ENCODE measurements around the gene RARA. TPM values are rescaled to one million over a fixed set of nuclear protein-coding genes. Genes with fewer than 3 reads are reported as not detected.
"Not testable (repeated sequence)": the region's sequence is repeated elsewhere in the genome, so short reads cannot be mapped to it uniquely, and the experiment has no call there.

The RARA gene
- total RNA-seq, 2 donors from 2014 or later, result 22.7 to 27.6 TPM

DNA sequence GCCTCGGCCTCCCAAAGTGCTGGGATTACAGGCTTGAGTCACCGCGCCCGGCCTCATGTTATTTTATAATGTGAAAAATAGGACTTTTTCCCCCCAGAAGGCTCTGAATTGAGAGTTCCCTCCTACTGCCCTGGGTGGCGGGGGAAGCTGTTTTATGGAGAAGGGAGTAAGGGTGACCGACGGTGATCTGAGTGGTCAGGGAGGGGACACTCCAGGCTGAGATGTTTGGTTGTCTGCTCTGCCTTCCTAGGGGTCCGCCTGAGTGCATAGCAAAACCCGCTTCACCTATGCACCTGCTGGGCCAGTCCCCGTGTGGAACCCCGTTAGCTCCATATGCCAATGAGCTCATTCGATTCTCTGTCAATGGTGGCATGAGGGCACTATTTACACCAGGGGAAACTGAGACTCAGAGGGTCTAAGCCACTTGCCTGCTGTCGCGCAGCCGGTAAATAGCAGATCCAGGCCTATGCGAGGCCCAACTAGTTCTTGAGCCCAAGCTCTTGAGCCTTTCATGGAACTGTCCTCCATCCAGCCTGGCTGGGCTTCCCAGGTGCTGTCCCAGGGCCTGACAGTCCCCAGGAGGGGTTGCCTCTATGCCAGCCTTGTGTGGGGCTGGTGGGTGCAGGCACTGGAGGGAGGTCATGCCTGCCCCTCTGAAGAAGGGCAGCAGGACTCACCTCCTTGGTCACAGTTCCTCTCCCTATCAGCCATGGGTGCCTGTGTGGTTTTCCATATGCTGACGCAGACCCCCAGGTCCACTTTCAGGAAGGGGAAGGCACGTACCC lies 57.3 kb downstream of the RARA start:
- H3K27me3 Mint-ChIP-seq (ENCODE audit: insufficient read depth), result peaks cover 32% of the 10 kb centered on the region
- H3K9me3 Mint-ChIP-seq, result peaks cover 4% of the 10 kb centered on the region
- H3K27ac Mint-ChIP-seq, result no peak overlapping the region
- H3K36me3 ChIP-seq (ENCODE audit: control insufficient read depth, insufficient read depth, low read length), result no peaks in the 10 kb centered on the region
- peaks cover 5% of the 10 kb centered on the region for H3K4me1 Mint-ChIP-seq
- no peaks in the 10 kb centered on the region for H3K9me3 ChIP-seq (ENCODE audit: control insufficient read depth, low read length)
- H3K36me3 Mint-ChIP-seq (ENCODE audit: low read depth), result no peaks in the 10 kb centered on the region
- H3K27ac ChIP-seq (ENCODE audit: low read depth, low read length), result no peak overlapping the region
- no peak for TF ChIP-seq CTCF (conservative IDR thresholded peaks at IDR 0.05)
- DNase-seq, result no peak
- H3K4me3 ChIP-seq (ENCODE audit: low read length), result no peak overlapping the region
- H3K9ac ChIP-seq (ENCODE audit: extremely low read depth, low read length, poor library complexity, severe bottlenecking), result no peak overlapping the region
- H3K4me1 ChIP-seq (ENCODE audit: control insufficient read depth, insufficient read depth, low read length), result no peaks in the 10 kb centered on the region
- 93 to 98% methylated on average over 10 to 18 of the region's 18 CpGs for WGBS, 2 experiments (ENCODE audit: insufficient coverage in 1 of 2, insufficient read length in 1 of 2)
- peaks cover 15% of the 10 kb centered on the region for H3K27me3 ChIP-seq (ENCODE audit: control insufficient read depth, insufficient read depth, low read length, poor library complexity, severe bottlenecking)
- no peak overlapping the region for H3K4me3 Mint-ChIP-seq

GRCh38 chr17:40366861-40367518 lies 58.0 kb downstream of the RARA start:
- H3K9me3 Mint-ChIP-seq, result peaks cover 9% of the 10 kb centered on the region
- WGBS, 2 experiments (ENCODE audit: insufficient coverage in 1 of 2, insufficient read length in 1 of 2), result 80 to 86% methylated on average over 8 to 17 of the region's 17 CpGs
- H3K9ac ChIP-seq (ENCODE audit: extremely low read depth, low read length, poor library complexity, severe bottlenecking), result no peak overlapping the region
- H3K27me3 ChIP-seq (ENCODE audit: control insufficient read depth, insufficient read depth, low read length, poor library complexity, severe bottlenecking), result peaks cover 15% of the 10 kb centered on the region
- no peak overlapping the region for H3K4me3 ChIP-seq (ENCODE audit: low read length)
- no peaks in the 10 kb centered on the region for H3K9me3 ChIP-seq (ENCODE audit: control insufficient read depth, low read length)
- DNase-seq, result peak; percentile 59
- no peaks in the 10 kb centered on the region for H3K36me3 ChIP-seq (ENCODE audit: control insufficient read depth, insufficient read depth, low read length)
- no peak overlapping the region for H3K4me3 Mint-ChIP-seq
- no peak overlapping the region for H3K27ac Mint-ChIP-seq
- H3K4me1 ChIP-seq (ENCODE audit: control insufficient read depth, insufficient read depth, low read length), result no peaks in the 10 kb centered on the region
- no peak overlapping the region for H3K27ac ChIP-seq (ENCODE audit: low read depth, low read length)
- no peaks in the 10 kb centered on the region for H3K36me3 Mint-ChIP-seq (ENCODE audit: low read depth)
- peaks cover 1% of the 10 kb centered on the region for H3K4me1 Mint-ChIP-seq
- H3K27me3 Mint-ChIP-seq (ENCODE audit: insufficient read depth), result peaks cover 27% of the 10 kb centered on the region
- TF ChIP-seq CTCF (conservative IDR thresholded peaks at IDR 0.05), result no peak

DNA sequence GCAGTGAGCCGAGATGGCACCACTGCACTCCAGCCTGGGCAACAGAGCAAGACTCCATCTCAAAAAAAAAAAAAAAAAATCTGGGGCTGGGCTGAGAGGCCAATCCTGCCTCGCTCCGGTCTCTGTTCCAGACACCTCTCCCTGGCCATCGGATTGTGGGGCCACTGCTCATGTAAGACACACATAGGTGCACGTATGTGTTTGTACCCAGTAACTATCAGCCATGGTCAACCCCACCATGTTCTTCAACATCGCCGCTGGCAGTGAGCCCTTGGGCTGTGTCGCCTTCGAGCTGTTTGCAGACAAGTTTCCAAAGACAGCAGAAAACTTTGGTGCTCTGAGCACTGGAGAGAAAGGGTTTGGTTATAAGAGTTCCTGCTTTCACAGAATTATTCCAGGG lies 58.7 kb downstream of the RARA start:
- DNase-seq, H3K27ac Mint-ChIP-seq: not testable (repeated sequence)
- 92 to 94% methylated on average over 4 to 9 of the region's 9 CpGs for WGBS, 2 experiments (ENCODE audit: insufficient coverage in 1 of 2, insufficient read length in 1 of 2)

More for the DNA sequence above, 58.7 kb downstream of the RARA start:
- H3K36me3 Mint-ChIP-seq (ENCODE audit: low read depth); H3K27ac ChIP-seq (ENCODE audit: low read depth, low read length); H3K9me3 ChIP-seq (ENCODE audit: control insufficient read depth, low read length); H3K4me3 ChIP-seq (ENCODE audit: low read length); H3K36me3 ChIP-seq (ENCODE audit: control insufficient read depth, insufficient read depth, low read length); H3K9ac ChIP-seq (ENCODE audit: extremely low read depth, low read length, poor library complexity, severe bottlenecking); H3K4me3 Mint-ChIP-seq; H3K4me1 Mint-ChIP-seq; H3K4me1 ChIP-seq (ENCODE audit: control insufficient read depth, insufficient read depth, low read length): not testable (repeated sequence)
- H3K27me3 ChIP-seq (ENCODE audit: control insufficient read depth, insufficient read depth, low read length, poor library complexity, severe bottlenecking), result peaks cover 15% of the 10 kb centered on the region
- peaks cover 21% of the 10 kb centered on the region for H3K27me3 Mint-ChIP-seq (ENCODE audit: insufficient read depth)
- peaks cover 14% of the 10 kb centered on the region for H3K9me3 Mint-ChIP-seq
